Lower lobe of right lung (tissue), 2 donors: ENCODE results near the gene C2orf42. TPM values are rescaled to one million over a fixed set of nuclear protein-coding genes. Genes with fewer than 3 reads are reported as not detected.
"Not testable (repeated sequence)": the region's sequence is repeated elsewhere in the genome, so short reads cannot be mapped to it uniquely, and the experiment has no call there.

Source experiments
- ATAC-seq, 2 donors: fragments of 200-7000 bp; cut with Tn5 transposase; one replicate each; pipeline ENCODE4 v1.9.1; 2020 to 2022; ENCODE audit warnings: mild to moderate bottlenecking in 2 of 2, moderate library complexity in 2 of 2
- DNase-seq: peaks from one replicate; pipeline ENCODE4 v3.0.0-alpha.2; 2020
- H3K27ac ChIP-seq: fragments of 200-600 bp; one replicate; pipeline ENCODE4 v1.8.0; 2022
- H3K27me3 ChIP-seq: fragments of 200-600 bp; one replicate; pipeline ENCODE4 v1.8.0; 2022; ENCODE audit warnings: low read depth
- H3K36me3 ChIP-seq: fragments of 200-600 bp; one replicate; pipeline ENCODE4 v1.8.0; 2022; ENCODE audit warnings: mild to moderate bottlenecking
- H3K4me1 ChIP-seq: fragments of 200-600 bp; one replicate; pipeline ENCODE4 v1.8.0; 2022
- H3K4me3 ChIP-seq: fragments of 200-600 bp; one replicate; pipeline ENCODE4 v1.8.0; 2022; ENCODE audit warnings: mild to moderate bottlenecking
- H3K9me3 ChIP-seq: fragments of 200-600 bp; one replicate; pipeline ENCODE4 v1.8.0; 2022
- CTCF ChIP-seq: fragments of 200-600 bp; IDR thresholded peaks from one replicate; pipeline ENCODE4 v1.8.0; 2022; ENCODE audit warnings: antibody characterized with exemption, mild to moderate bottlenecking
- intact Hi-C: fragments of 100-400 bp; cut with DNase I; formaldehyde crosslinking; loops from one replicate; pipeline ENCODE4 v1.11.0; 2022
- total RNA-seq: library from RNA; stranded (reverse); fragmentation: NEBNext Ultra II Directional; extraction: Animal tissue kit (Norgen Biotek cat#: 25700); gene quantifications from one replicate; pipeline ENCODE4 v1.2.1, GENCODE V29; 2021
- donor health status: DM: no; HTN: yes; CAD: no; lungs with severe emphysema.

C2orf42 gene
- total RNA-seq, 1 donor from 2014 or later, result 18.0 TPM

DNA sequence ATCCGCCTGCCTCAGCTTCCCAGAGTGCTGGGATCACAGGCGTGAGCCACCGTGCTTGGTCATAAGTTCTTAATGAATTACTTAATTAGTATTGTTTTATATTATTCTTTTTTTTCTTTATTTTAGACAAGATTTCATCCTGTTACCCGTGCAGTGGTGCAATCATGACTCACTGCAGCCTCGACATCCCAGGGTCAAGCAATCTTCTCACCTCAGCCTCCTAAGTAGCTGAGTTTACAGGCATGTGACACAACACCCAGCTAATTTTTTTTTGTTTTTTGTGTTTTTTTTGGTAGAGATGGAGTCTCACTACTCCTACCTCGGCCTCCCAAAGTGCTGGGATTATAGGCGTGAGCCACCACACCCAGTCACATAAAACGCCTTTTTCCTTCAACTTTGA lies 17.3 kb downstream of the C2orf42 start:
- ATAC-seq (no peak), DNase-seq (no peak)
- H3K27ac ChIP-seq, result no peak overlapping the region
- no peaks in the 10 kb centered on the region for H3K4me1 ChIP-seq
- no peaks in the 10 kb centered on the region for H3K9me3 ChIP-seq
- peaks cover 90% of the 10 kb centered on the region for H3K36me3 ChIP-seq
- intact Hi-C loops, result no loop called here
- TF ChIP-seq CTCF, result no peak
- H3K27me3 ChIP-seq, result no peaks in the 10 kb centered on the region
- no peak overlapping the region for H3K4me3 ChIP-seq

- H3K4me3 ChIP-seq, intact Hi-C loops, DNase-seq, H3K27me3 ChIP-seq, H3K27ac ChIP-seq, ATAC-seq, H3K9me3 ChIP-seq, H3K4me1 ChIP-seq: not testable (repeated sequence)
- H3K36me3 ChIP-seq, result peaks cover 81% of the 10 kb centered on the region
These were observed 21.1 kb downstream of the C2orf42 start for GRCh38 chr2:70169654-70170245.

DNA sequence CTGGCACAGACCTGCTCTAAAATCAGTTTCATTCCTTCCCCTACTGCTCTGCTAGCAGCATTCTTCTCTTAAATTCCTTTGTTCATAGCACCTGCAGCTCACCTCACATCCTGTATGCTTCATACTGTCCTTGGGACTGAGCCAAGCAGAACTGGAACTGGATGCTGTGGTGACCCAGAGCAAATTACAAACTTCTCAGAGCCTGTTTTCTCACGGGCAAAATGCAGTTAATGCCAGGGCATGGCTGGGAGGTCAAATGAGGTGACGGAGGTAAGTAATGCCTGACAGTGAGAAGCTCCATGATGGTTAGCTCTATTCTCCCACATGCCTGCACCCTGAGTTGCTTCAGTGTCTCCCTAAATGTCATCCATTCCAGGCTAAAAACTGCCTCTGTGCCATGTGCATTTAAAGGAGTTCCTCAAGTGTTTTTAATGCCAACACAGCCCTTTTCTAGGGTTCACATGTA lies 29.7 kb downstream of the C2orf42 start:
- no peak overlapping the region for H3K4me3 ChIP-seq
- no peaks in the 10 kb centered on the region for H3K9me3 ChIP-seq
- H3K36me3 ChIP-seq, result peaks cover 81% of the 10 kb centered on the region
- no peaks in the 10 kb centered on the region for H3K4me1 ChIP-seq
- TF ChIP-seq CTCF, result no peak
- intact Hi-C loops, result no loop called here
- no peaks in the 10 kb centered on the region for H3K27me3 ChIP-seq
- no peak for DNase-seq
- no peak for ATAC-seq
- H3K27ac ChIP-seq, result no peak overlapping the region

DNA sequence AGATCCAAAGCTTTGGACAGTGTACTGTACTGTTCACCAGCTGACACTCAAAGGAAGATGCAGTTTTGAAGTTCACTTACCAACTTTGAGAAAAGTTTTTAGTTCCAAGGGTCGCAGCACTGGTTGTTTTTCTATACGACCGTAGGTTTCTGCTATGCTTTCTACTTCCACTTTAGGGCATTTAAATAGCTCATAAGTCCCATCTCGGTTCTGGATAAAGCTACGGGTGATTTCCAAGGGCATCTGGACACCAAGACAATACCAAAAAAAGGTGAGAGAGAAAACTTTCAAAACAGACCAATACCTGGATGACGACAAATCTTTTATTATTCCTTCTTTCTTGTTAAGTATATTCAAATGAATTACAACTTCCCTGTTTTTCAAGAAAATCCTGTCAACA lies 30.3 kb downstream of the C2orf42 start:
- H3K36me3 ChIP-seq, result peaks cover 80% of the 10 kb centered on the region
- DNase-seq (no peak), ATAC-seq (no peak)
- H3K9me3 ChIP-seq, result no peaks in the 10 kb centered on the region
- H3K27ac ChIP-seq, result no peak overlapping the region
- H3K4me1 ChIP-seq, result no peaks in the 10 kb centered on the region
- intact Hi-C loops, result no loop called here
- TF ChIP-seq CTCF, result no peak
- no peaks in the 10 kb centered on the region for H3K27me3 ChIP-seq
- H3K4me3 ChIP-seq, result no peak overlapping the region

- H3K27ac ChIP-seq, H3K9me3 ChIP-seq, H3K4me3 ChIP-seq, DNase-seq, H3K4me1 ChIP-seq, ATAC-seq, H3K27me3 ChIP-seq: not testable (repeated sequence)
- peaks cover 22% of the 10 kb centered on the region for H3K36me3 ChIP-seq
- intact Hi-C loops, result loop anchor here (10.0 kb wide), 1 partner anchor 234 kb away; the partner anchor contains the start of gene MXD1
These were observed 41.6 kb downstream of the C2orf42 start for GRCh38 chr2:70149130-70149686.

GRCh38 chr2:70148211-70148760 lies 42.5 kb downstream of the C2orf42 start:
- ATAC-seq, H3K4me3 ChIP-seq, DNase-seq, H3K27ac ChIP-seq, H3K9me3 ChIP-seq, H3K27me3 ChIP-seq, H3K4me1 ChIP-seq: not testable (repeated sequence)
- intact Hi-C loops, result loop anchor here (10.0 kb wide), 1 partner anchor 233 kb away; the partner anchor contains the start of gene MXD1
- H3K36me3 ChIP-seq, result peaks cover 22% of the 10 kb centered on the region
